Duodenal mucosa (tissue), 2 donors: ENCODE data around the gene ARHGEF40.

ENCODE experiments used
- H3K27ac ChIP-seq: one replicate; pipeline ENCODE4 v1.7.0; 2013; ENCODE audit warnings: low read depth, low read length
- H3K27me3 ChIP-seq, 2 donors: one replicate each; pipeline ENCODE4 v1.7.0; 2013; ENCODE audit warnings: low read length in 2 of 2, control low read depth in 1 of 2; ENCODE audit not compliant: insufficient read depth in 2 of 2, control insufficient read depth in 1 of 2
- H3K36me3 ChIP-seq, 2 donors: one replicate each; pipeline ENCODE4 v1.7.0; 2013; ENCODE audit warnings: low read length in 2 of 2, control low read depth in 1 of 2; ENCODE audit not compliant: insufficient read depth in 2 of 2, control insufficient read depth in 1 of 2
- H3K4me1 ChIP-seq, 2 donors: one replicate each; pipeline ENCODE4 v1.7.0; 2013; ENCODE audit warnings: low read length in 2 of 2, control low read depth in 1 of 2; ENCODE audit not compliant: insufficient read depth in 2 of 2, control insufficient read depth in 1 of 2
- H3K4me3 ChIP-seq, 2 donors: one replicate each; pipeline ENCODE4 v1.7.0; 2013; ENCODE audit warnings: low read length in 2 of 2, low read depth in 1 of 2
- H3K9ac ChIP-seq, 2 donors: one replicate each; pipeline ENCODE4 v1.7.0; 2013; ENCODE audit warnings: low read length in 2 of 2, low read depth in 1 of 2
- H3K9me3 ChIP-seq, 2 donors: one replicate each; pipeline ENCODE4 v1.7.0; 2013; ENCODE audit warnings: low read length in 2 of 2, control low read depth in 1 of 2; ENCODE audit not compliant: control insufficient read depth in 1 of 2

ARHGEF40 gene

GRCh38 chr14:21103710-21104447 lies 33.8 kb downstream of the ARHGEF40 start:
- peak overlapping the region; percentile 88 to 97 for H3K9ac ChIP-seq
- H3K27me3 ChIP-seq, result no peaks in the 10 kb centered on the region
- no peaks in the 10 kb centered on the region for H3K9me3 ChIP-seq
- peak overlapping the region; percentile 98 for H3K27ac ChIP-seq
- no peaks in the 10 kb centered on the region for H3K36me3 ChIP-seq
- peaks cover 49 to 64% of the 10 kb centered on the region in 2 donors for H3K4me1 ChIP-seq
- peak overlapping the region; percentile 66 to 82 for H3K4me3 ChIP-seq

DNA sequence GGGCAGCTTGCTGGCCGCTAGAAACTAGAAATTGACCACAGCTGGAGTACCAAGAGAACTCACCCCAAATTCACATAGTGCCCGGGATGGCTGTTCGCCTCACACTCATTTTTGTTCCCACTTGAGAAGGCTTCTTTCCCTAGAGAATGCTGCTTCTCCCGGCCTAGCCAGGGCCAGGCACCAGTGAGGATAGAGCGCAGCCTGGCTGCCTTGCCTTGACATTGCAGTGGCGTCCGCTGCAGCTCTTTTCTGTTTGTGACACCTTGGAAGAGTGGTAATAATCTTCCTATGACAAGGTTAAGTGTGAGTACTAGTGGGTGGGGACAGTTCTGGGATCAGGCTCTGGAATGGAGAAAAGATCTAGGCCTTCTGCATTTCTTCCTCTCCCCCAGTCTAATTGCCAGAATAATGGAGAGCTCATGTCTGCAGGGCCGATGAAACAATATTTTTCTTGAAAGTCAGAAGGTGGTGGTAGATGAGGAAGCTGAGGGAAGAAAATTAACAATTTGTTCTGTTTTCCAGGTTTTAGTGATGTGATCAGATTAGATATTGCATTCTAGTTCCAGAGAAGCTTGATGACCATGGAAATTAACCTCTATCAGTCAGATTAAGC lies 34.5 kb downstream of the ARHGEF40 start:
- Histone ChIP-seq H3K4me3 (peak overlapping the region; percentile 66 to 82), H3K9me3 (no peaks in the 10 kb centered on the region), H3K36me3 (no peaks in the 10 kb centered on the region), H3K27me3 (no peaks in the 10 kb centered on the region), H3K4me1 (peaks cover 43 to 57% of the 10 kb centered on the region in 2 donors), H3K27ac (peak overlapping the region; percentile 98), H3K9ac (peak overlapping the region; percentile 88 to 97)

GRCh38 chr14:21105095-21105494 lies 35.0 kb downstream of the ARHGEF40 start:
- Histone ChIP-seq H3K4me3 (peak overlapping the region; percentile 66 to 82), H3K27me3 (no peaks in the 10 kb centered on the region), H3K9me3 (no peaks in the 10 kb centered on the region), H3K27ac (peak overlapping the region; percentile 98), H3K36me3 (no peaks in the 10 kb centered on the region), H3K4me1 (peaks cover 43 to 53% of the 10 kb centered on the region in 2 donors), H3K9ac (peak overlapping the region; percentile 88 to 97)

DNA sequence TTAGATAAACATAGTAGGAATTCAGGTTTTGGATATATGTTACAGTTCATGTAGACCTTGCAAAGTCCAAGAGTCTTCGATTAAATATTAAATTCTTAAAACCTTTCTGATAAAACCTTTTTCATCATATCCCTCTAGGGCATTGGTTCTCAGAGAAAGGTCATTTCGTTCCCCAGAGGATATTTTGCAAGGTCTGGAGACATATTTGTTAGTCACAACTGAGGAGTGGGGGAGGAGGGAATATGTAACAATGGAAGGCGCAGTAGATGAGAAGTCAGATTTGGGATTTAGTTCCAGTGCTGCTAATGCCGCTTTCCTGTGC lies 36.0 kb downstream of the ARHGEF40 start:
- Histone ChIP-seq H3K9me3 (no peaks in the 10 kb centered on the region), H3K27ac (no peak overlapping the region), H3K4me3 (no peak overlapping the region), H3K9ac (no peak overlapping the region), H3K27me3 (no peaks in the 10 kb centered on the region), H3K36me3 (no peaks in the 10 kb centered on the region), H3K4me1 (peaks cover 43 to 45% of the 10 kb centered on the region in 2 donors)

- H3K27me3 ChIP-seq, result no peaks in the 10 kb centered on the region
- peaks cover 42 to 45% of the 10 kb centered on the region in 2 donors for H3K4me1 ChIP-seq
- H3K4me3 ChIP-seq, result peak overlapping the region in 1 of 2 donors; percentile 2
- peak overlapping the region; percentile 5 to 7 for H3K9ac ChIP-seq
- H3K27ac ChIP-seq, result no peak overlapping the region
- H3K9me3 ChIP-seq, result no peaks in the 10 kb centered on the region
- H3K36me3 ChIP-seq, result no peaks in the 10 kb centered on the region
These were observed 36.6 kb downstream of the ARHGEF40 start for GRCh38 chr14:21106498-21107282.

DNA sequence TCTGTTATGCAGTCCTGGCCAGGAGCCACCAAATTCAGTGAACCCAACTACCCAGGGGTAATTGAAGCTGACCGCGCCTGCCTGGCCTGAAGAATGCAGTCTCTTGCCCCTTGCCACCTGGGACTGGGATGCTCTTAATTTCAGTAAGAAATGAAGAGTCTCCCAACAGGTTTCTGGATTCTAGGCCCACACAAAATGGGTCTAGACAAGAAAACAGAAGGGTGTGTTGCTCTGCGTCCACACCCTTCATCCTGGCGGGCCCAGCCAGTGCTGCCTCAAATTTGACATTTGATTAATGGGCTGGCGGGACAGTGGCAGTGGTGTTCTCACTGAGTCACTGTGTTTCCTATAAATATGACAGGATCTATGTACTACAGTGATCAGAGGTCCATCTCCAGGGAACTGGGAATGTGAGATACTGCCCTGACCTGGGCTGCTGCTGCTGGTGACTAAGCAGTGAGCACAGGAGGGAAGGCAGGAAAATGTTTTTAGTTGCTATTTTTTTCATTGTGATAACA lies 37.2 kb downstream of the ARHGEF40 start:
- no peaks in the 10 kb centered on the region for H3K9me3 ChIP-seq
- no peak overlapping the region for H3K27ac ChIP-seq
- H3K27me3 ChIP-seq, result no peaks in the 10 kb centered on the region
- no peak overlapping the region for H3K4me3 ChIP-seq
- H3K9ac ChIP-seq, result no peak overlapping the region
- H3K4me1 ChIP-seq, result peaks cover 35 to 40% of the 10 kb centered on the region in 2 donors
- no peaks in the 10 kb centered on the region for H3K36me3 ChIP-seq

GRCh38 chr14:21108791-21109190 lies 38.7 kb downstream of the ARHGEF40 start:
- peaks cover 24 to 31% of the 10 kb centered on the region in 2 donors for H3K4me1 ChIP-seq
- H3K4me3 ChIP-seq, result no peak overlapping the region
- no peaks in the 10 kb centered on the region for H3K27me3 ChIP-seq
- no peaks in the 10 kb centered on the region for H3K9me3 ChIP-seq
- H3K27ac ChIP-seq, result no peak overlapping the region
- no peaks in the 10 kb centered on the region for H3K36me3 ChIP-seq
- no peak overlapping the region for H3K9ac ChIP-seq

GRCh38 chr14:21109377-21110138 lies 39.5 kb downstream of the ARHGEF40 start:
- H3K9ac ChIP-seq, result no peak overlapping the region
- H3K36me3 ChIP-seq, result no peaks in the 10 kb centered on the region
- H3K4me3 ChIP-seq, result no peak overlapping the region
- no peak overlapping the region for H3K27ac ChIP-seq
- H3K27me3 ChIP-seq, result no peaks in the 10 kb centered on the region
- no peaks in the 10 kb centered on the region for H3K9me3 ChIP-seq
- H3K4me1 ChIP-seq, result peaks cover 22 to 28% of the 10 kb centered on the region in 2 donors

- no peak overlapping the region for H3K27ac ChIP-seq
- H3K9ac ChIP-seq, result no peak overlapping the region
- H3K4me3 ChIP-seq, result no peak overlapping the region
- H3K9me3 ChIP-seq, result no peaks in the 10 kb centered on the region
- peaks cover under 1 to 3% of the 10 kb centered on the region in 2 donors for H3K4me1 ChIP-seq
- H3K27me3 ChIP-seq, result no peaks in the 10 kb centered on the region
- no peaks in the 10 kb centered on the region for H3K36me3 ChIP-seq
These were observed 42.2 kb downstream of the ARHGEF40 start for GRCh38 chr14:21112255-21112654.
